ENCODE data around the gene MICU1. TPM values are rescaled to one million over a fixed set of nuclear protein-coding genes. Genes with fewer than 3 reads are reported as not detected.
A peak's percentile ranks its signal among the peaks of the same experiment; 100 is the strongest.

Gene MICU1
- total and polyA plus RNA-seq, 2 of the 13 experiments (the other 11 are each of a cell fraction or from before 2014, with no cell fraction given): 32.5 to 56.1 TPM

GRCh38 chr10:72334825-72335393, 291.0 kb downstream of the MICU1 start (continued):
- TF ChIP-seq PBX2 (CRISPR knock-in tag; IDR thresholded peaks at IDR 0.05) (no peak), TERF1 (CRISPR knock-in tag; IDR thresholded peaks at IDR 0.05) (no peak), THYN1 (CRISPR knock-in tag; IDR thresholded peaks at IDR 0.05; ENCODE audit: borderline replicate concordance, low read depth) (no peak), JUNB (CRISPR knock-in tag; IDR thresholded peaks at IDR 0.05; ENCODE audit: borderline replicate concordance) (no peak), ZHX1 (CRISPR knock-in tag; IDR thresholded peaks at IDR 0.05; ENCODE audit: low read depth) (peak; percentile 69; the same call in 1 of the 2 replicates), HDAC6 (IDR thresholded peaks at IDR 0.05; ENCODE audit: low read depth, low read length) (no peak), CREM (IDR thresholded peaks at IDR 0.05) (no peak), CREM (CRISPR knock-in tag; IDR thresholded peaks at IDR 0.05) (no peak), ZNF501 (CRISPR knock-in tag; IDR thresholded peaks at IDR 0.05) (no peak), SP2 (CRISPR knock-in tag; IDR thresholded peaks at IDR 0.05) (no peak), ZFP36L2 (CRISPR knock-in tag; IDR thresholded peaks at IDR 0.05) (no peak), NR3C1 (CRISPR knock-in tag; IDR thresholded peaks at IDR 0.05) (no peak), ZNF597 (CRISPR knock-in tag; IDR thresholded peaks at IDR 0.05) (no peak), ZNF256 (CRISPR knock-in tag; conservative IDR thresholded peaks at IDR 0.05) (no peak), ZNF318 (CRISPR knock-in tag; IDR thresholded peaks at IDR 0.05) (0 out of 2 replicates have a peak, but pooled peaks have one; percentile 54)

Measured in HepG2 (cell line).